Non-pigmented ciliary epithelial cell (primary cell): ENCODE results near the gene VSIG10.
A peak's percentile ranks its signal among the peaks of the same experiment; 100 is the strongest.

Experiments
- DNase-seq: peaks from one replicate; pipeline ENCODE4 v3.0.0-alpha.2; 2010; ENCODE audit warnings: low read depth

The VSIG10 gene

DNA sequence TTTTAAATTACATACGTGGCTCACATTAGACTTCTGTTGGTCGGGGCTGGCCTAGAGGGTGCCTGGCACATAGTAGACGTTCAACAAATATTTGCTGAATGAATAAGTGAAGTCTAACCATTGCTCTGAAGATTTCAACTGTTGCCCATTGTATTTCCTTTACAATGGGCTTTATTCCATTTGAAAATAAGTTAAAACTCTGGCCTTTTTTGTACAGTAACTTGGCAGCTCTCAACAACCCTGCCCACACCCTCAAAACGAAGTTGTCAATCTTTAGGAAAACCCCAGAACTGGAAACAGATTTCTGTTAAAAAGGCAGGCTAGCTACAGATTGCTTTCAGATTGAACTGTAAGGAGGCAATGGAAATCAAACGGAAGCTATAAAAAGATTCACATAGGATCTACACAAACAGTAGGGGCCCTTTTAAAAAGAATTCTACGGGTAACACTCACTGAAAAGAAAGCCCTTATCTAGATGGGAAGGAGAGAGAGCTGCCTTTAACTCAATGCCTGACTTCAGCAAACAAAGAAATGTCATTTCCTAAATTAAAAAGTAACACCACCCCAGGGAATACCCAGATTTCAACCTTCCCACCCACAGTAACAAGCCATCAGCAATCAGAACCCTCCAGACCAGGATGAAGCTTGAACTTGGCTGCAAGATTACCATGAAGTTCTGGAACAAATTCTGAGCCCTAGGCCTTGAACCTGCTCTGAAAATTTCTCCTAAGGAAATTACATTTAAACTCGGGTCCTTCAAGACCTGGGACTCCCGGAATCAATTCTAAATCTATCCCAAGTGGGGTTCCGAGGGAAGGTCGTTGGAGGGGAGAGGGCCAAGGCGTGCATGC, 44.2 kb downstream of the VSIG10 start:
- no peak for DNase-seq

DNA sequence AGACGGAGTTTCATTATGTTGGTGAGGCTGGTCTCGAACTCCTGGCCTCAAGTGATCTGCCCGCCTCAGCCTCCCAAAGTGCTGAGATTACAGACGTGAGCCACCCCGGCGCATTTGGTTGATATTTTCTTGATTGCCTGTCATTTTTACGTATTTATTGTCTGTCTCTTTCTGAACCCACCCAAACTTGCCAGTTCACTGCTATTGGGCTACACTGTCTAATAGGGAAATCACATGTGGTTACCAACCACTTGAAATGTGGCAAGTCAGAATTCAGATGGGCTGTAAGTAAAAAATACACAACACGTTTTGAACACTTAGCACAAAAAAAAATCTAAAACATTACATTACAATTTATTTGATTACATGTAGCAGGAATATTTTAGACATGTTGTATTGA, 44.9 kb downstream of the VSIG10 start:
- DNase-seq = no peak

DNA sequence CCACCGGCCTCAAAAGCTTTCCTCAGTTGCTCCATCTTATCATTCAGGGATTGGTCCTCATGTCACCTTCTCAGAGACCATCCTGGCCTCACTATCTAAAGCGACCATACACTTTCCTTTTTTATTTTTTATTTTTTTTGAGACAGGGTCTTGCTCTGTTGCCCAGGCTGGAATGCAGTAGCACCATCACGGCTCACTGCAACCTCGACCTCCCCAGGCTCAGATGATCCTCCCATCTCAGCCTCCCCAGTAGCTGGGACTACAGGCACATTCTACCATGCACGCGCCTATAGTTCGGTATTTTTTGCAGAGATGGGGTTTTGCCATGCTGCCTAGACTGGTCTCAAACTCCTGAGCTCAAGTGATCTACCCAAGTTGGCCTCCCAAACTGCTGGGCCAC, 45.6 kb downstream of the VSIG10 start:
- no peak for DNase-seq

DNA sequence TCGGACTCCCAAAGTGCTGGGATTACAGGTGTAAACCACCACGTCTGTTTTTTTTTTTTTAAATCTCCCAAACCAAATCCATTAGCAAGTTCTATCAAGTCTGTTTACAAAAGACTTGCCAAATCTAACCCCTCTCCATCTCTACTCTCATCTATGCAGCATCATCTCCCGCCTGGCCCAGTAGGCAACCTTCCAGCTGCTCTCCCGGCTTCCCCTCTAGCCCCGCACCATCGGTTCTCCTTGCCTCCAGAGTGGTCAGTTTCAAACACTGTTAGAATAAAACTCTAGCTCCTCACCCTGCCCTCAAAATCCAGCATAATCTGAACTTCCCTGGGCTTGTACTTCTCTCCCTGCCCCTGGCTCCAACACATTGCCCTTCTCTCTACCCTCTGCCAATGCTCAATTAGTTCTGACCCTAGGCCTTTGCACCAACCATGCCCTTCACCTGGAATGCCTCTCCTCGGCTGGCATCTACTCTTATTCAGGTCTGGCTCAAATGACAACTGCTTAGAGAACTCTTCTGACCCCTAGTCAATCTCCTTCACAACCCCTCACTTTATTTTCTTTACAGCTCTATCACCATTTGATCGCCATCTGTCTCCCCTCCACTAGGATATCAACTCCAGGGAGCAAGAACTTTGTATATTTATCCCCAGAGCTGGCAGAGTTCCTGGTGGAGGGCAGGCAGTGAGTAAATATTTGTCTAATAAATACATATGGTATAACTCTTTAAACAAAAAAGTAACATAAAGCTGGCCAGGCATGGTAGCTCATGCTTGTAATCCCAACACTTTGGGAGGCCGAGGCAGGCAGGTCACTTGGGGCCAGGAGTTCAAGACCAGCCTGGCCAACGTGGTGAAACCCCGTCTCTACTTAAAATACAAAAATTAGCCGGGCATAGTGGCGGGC, 47.7 kb downstream of the VSIG10 start:
- DNase-seq = no peak

DNA sequence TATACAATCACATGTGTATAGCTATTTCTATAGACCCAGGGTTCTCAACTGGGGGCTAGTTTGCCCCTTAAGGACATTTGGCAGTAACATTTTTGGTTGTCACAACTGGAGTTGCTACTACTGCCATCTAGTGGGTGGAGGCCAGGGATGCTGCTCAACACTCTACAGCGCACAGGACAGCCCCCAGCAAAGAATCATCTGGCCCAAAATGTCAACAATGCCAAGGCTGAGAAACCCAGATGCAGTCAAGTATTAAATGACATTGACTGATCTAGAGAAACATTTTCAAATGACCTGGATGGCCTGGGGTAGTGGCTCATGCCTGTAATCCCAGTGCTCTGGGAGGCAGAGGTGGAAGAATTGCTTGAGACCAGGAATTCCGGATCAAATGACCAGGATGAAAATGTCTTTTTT, 48.7 kb downstream of the VSIG10 start:
- DNase-seq = no peak

DNA sequence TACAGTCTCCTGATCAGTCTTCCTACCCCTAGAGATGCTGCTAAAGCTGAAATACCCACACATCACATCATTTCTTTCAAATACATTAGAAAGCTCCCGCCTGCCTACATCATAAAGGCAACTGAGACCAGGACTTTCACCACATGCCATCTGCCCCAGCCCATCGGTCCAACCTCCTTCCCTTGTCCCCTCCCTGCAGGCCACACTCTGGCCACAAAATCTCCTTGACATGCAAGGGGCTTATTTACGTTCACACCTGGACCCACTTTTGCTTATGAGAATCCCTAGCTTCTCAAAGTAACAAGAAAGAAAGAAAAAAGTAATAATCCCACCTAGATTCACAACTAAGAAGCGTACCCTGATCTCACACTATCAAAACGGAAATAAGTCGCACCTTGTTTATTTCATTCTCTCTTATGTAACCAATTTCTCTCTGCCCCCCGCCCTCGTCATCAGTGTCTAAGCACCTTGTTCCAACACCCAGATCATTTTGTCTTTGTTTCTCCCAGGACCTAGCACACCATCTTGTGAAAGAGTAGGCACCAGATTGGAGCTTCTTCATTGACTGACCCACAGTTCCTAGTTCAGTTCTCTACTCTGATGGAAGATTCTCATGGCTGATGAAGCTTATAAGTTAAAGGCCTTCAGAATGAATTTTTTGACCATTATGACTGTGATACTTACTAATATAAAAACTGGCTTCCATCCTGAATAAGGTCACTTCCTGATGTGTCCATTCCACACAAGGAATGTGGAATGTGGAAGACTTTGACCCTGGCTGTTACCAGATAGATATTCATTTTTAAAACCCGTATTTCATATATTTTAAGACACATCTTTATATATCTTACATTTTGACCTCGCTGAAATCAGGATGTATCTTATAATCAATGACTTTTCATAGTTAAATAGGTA, 50.5 kb downstream of the VSIG10 start:
- no peak for DNase-seq

DNA sequence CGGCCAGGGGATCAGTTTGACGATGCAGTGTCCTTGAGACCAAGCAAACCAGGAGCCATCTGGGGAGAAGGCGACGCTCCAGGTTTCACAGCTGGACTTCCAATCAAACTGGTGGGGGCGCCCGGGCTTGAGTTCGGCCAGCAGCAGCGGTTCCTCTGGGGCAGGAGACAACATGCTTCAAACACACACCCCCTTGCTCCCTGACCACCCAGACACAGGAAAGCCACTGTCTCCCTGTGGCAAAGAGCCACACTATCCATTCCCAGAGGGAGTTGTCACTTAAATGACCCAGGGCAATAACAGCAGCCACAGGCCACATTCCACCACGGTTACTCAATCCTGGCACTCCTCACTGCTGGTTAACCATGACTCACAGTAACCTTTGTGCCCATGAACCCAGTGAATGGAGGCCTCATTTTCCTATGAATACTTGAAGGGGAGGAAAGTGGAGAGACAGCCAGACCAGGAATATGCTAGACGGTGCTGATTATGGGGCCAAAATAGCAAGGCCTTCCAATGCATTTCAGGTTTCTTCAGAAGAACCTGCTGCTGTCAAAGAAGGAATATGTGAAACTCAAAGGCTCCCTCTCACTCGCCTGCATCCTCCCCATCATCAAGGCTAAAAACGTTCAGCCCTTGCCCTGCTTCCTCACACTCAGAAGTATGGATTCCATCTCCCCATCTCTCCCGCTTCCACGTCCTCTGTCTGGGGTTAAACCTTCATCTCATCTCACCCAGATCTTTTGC, 51.3 kb downstream of the VSIG10 start:
- peak; percentile 82 for DNase-seq

DNA sequence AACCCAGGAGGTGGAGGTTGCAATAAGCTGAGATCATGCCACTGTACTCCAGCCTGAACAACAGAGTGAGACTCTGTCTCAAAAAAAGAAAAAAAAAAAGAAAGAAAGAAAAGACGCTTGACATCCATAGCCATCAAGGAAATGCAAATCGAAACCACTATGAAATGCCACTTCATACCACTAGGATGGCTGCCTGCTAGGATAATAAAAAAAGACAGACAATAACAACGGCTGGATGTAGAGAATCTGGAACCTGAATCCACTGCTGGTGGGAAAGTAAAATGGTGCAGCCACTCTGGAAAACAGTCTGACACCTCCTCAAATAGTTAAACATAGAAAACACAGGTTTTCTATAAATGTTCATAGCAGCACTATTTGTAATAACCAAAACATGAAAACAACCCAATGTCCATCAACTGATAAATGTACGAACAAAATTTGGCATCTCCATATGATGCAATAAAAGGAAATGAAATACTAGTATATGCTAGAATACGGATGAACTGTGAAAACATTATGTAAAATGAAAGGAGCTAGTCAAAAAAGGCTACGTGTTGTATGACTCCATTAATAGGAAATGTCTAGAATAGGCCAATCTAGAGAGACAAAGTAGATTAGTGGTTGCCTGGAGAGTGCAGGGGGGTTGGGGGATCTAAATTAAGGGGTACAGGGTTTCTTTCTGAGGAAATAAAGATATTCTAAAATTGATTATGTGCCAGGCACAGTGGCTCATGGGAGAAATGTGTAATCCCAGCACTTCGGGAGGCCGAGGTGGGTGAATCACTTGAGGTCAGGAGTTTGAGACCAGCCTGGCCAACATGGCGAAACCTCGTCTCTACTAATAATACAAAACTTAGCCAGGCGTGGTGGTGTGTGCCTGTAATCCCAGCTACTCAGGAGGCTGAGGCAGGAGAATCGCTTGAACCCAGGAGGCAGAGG, 52.6 kb downstream of the VSIG10 start:
- DNase-seq = no peak

DNA sequence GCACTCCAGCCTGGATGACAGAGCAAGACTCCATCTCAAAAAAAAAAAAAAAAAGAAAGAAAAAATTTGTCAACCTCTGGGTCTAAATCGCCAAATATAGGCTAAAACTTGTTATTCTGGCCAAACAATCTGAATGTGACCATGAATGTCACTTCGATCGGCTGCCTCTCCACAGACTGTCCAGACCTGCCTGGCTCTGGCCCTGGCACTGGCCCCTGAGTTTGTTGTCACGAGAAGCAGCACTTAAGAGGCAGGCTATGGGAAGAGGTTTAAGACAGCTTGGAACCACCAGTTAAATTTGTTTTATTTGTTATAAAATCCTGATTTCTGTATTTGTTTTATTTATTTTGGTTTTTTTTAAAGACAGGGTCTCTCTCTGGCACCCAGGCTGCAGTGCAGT, 57.4 kb downstream of the VSIG10 start:
- DNase-seq = no peak

DNA sequence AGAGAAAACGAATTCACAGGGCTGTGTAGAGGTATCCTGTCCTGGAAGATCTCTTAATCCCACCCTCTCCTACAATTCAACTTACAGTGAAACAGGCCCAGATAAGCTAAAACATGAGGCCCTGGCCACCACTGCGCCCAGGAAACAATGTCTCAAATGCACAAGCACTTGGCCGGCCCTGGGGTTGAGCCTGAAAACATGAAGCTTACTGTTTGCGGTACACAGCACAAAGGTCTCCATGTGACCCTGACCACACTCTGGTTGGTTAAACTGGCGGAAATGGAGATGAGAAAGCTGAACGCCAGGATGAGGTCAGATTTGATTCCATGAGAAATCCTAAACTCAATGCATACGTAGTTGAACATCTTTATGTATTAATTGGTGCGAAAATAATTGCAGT, 59.2 kb downstream of the VSIG10 start:
- DNase-seq = no peak

DNA sequence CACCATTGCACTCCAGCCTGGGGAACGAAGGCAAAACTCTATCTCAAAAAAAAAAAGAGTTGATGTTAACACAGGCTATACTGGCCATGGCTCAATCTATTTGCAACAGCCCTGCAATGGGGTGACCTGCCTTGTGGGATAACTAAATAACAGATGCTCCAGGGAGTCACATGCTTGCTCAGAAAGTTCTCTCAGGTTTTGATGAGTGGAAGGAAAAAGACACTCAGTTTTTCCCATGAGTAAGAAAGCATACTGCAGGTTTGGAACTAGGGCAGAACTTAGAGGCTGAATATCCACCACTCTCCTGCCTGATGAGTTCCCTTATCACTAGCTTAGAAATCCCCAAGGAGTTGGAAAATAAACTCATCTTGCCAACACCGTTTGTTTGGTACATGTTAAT, 59.7 kb downstream of the VSIG10 start:
- DNase-seq = no peak

DNA sequence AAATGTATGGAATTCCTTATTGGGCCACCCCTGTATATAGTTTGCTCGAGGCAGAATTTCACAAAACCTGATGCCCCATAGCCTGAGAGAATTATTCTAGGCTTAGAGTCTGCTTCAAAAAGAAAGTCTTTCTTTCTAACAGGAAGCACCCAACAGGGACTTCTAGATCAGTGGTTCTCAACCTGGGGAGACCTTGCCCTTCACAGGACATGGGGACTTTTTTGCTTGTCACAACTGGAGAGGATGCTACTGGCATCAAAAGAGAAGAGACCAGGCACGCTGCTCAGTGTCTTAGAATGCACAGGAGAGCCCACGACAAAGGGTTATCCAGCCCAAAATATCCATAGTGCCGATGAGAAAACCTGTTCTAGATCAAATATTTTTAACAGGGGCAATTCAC, 61.7 kb downstream of the VSIG10 start:
- DNase-seq = no peak

DNA sequence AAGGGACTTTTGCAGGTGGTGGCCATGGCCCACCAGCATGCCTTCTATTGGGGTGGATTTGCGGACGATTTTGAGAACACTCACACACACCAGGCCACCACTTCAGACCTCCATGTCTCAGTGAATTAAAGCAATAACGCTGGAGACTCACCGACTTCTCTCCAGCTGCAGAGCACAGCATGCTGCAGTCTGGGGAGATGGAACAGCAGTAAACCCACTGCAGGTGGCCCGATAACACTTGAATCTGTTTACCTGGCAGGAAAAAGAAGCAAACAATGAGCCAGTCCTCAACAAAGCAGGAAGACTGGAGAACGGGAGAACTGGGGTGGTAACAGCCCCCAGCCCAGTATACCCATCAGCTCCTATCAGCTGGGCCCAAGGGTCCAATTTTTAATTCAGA, 65.7 kb downstream of the VSIG10 start:
- no peak for DNase-seq

DNA sequence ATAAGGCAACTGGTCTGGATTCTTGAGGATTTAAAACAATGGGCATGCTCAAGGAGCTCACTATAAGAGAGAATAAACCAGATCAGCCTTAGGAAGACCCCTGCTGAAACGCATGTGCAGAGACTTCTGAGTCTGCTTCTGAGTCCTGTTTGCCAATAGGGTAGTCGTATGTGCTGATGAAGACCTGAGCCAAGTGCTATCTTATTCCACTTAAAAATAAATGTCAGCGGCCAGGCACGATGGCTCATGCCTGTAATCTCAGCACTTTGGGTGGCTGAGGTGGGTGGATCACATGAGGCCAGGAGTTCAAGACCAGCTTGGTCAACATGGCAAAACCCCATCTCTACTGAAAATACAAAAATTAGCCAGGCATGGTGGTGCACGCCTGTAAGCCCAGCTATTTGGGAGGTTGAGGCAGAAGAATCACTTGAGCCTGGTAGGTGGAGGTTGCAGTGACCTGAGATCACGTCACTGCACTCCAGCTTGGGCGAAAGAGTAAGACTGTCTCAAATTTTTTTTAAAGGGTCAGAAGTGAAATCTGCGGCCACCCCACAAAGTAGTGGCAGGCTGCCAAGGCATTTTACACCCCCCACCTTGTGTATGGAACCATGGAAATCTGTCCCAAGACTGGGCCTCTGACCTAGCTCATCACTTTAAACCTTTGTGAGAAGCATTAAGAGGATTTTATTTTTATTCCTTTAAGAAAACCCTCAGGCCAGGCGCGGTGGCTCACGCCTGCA, 67.0 kb downstream of the VSIG10 start:
- DNase-seq = no peak

DNA sequence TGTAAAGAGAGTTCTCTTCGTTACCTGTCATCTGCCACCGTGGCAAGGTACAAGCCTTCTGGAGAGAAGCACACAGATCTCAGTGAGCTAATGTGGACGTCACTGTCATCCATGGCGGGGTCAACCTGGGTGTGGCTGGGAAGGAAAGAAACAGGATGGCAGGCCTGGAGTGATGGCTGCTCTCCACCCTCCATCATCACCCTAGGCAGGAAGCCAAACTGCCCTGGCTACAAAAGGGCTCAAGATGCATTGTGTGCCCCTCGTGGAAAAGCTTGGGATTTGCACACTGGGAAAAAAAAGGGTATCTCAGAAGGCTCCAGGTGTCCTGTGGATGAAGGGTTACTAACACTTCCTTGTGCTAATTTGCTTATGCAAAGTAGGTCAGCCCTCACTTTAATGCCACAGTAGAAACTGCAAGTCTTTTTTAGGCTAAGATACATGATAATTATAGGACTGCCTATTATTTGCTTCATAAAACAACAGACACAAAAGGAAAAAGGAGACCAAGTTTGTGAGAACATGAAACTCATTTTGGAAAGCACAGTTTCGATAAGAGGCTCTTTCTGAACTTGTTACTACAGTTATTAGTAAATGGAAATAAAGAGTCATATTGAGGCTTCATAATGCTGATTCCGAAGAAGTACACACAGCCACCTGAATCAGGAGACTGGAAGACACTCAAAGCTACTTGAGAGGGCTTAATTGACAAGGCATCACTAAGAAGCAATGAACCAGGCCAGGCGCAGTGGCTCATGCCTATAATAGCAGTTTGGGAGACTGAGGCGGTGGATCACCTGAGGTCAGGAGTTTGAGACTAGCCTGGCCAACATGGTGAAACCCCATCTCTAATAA, 68.4 kb downstream of the VSIG10 start:
- no peak for DNase-seq

DNA sequence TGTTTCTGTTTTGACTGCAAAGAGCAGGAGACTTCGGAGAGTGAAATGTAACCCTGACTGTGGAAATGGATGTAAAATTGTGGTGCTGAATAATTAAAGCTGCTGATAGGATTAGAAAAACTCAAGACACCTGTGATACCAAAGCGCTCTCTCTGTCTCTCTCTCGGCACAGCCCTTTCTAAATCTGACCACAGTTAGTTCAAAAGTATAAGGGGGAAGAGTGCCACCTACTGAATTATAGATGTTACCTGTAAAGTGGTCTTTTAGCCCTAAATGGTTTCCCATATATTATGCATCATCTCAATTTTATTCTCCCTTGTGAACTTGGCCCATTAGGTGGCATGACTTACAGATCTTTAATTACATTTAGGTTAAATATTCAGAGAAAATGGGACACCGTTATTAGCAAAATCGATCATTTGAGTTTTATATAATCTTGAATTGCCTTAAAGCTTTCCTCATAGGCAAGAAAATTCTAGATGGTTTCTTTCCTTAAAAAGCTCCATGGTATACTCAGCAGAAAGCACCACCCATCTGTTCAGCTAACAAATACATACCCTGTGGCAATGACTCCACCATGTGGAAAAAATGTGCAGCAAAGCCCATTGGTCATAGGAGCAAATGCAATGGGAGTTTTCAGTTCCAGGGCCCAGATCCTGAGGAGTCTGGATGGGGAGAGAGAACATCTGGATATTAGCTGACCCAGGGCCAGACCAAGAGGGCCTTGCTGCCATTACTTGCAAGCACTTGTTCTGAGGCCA, 69.2 kb downstream of the VSIG10 start:
- DNase-seq = no peak

DNA sequence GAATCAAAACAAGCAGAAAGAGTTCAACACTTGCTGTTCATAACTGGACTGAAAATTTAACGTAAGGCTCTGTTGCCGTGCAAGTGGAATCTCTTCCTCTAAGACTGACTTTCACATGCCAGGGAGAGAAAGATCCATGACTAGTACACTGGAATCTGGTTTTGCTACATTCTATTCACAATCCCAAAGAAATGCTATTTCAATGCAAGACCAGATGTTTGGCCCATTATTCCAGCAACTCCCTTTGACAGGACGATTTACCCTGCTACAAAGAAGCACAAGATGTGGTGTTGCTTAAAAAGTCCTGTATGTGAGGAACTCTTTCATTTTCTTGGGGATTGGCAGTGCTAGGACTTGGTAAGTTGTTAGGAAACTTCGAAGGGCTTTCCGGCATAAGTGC, 69.9 kb downstream of the VSIG10 start:
- DNase-seq = no peak

DNA sequence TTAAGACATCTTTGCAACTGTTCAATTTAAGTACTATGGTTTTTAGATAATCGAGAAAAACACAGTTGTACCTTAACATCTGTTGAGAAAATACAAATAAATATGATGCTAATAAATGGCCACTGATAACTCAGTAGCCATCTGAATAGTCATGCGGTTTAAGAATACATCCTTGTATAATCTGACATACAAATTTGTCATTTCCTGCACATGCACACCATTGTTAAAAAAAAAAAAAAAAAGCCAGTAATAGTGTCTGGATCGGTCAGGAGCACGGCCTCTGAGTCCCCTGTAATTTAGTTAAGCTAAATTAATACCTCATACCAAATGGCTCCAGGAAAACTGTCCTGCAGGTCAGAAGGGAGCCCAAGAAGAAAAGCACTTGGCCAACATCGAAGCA, 70.5 kb downstream of the VSIG10 start:
- no peak for DNase-seq
